Inflammatory macrophage (primary cell): ENCODE results near the gene SLC37A1.

Experiments
- DNase-seq, 2 donors: peaks; one replicate each; pipeline ENCODE4 v3.0.0-alpha.2; 2020 to 2022

Gene SLC37A1

GRCh38 chr21:42530167-42530518, 16.5 kb downstream of the SLC37A1 start:
- DNase-seq, result no peak

DNA sequence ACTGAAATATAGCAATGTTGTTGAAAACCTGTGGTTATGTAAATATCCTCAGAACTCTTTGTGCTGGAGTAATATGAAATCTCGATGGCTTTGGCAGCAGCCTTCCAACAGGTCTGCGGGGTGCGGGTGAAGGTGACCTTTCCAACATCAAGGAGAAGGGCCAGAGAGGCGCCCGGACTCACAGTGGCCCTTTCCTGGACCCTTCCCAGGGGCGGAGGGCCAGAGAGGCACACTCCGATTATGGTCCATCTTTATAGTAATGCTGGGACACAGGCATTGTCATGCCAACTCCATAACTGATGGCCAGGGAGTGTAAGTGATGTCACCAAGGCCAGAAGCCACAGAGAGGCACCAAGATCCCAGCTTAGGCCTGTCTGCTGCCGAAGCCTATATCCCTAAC, 18.1 kb downstream of the SLC37A1 start:
- DNase-seq, result no peak

DNA sequence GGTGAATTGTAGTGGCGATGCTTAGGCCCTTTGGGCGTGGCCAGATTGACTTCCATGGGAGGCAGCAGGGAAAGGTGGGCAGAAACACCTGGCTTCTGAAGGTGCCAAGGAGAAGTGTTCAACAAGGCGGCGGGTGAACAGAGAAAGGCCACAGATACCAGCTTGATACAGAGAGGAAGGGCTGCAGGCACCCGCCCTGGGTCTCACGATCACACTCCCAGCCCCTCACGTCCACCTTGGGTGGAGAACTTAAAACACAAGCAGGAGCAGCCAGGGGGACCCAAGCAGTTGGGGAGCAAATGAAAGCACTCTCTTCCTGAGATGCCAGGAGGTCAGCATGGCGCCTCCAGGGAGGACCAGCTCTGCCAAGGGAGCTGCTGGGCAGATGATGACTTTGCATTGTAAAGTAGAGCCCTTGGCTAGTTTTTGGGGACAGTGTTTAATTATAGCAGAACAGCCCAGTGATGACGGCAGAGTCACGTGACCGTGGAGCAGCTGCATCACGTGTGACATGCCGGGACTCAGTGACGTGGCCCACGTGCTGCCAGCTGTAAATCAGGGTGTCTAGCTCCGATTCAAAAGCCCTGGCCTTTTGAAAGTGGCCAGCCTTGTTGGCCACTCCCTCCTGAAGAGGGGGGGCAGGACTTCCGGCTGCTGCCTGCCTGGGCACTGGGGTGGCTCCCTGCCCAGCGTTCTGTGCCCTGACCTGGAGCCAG, 19.0 kb downstream of the SLC37A1 start:
- peak; percentile 69 to 79 for DNase-seq

GRCh38 chr21:42533306-42533962, 19.8 kb downstream of the SLC37A1 start:
- DNase-seq, result no peak

- no peak for DNase-seq
Measured at GRCh38 chr21:42533963-42534355, 20.3 kb downstream of the SLC37A1 start.

GRCh38 chr21:42534421-42535378, 21.0 kb downstream of the SLC37A1 start:
- DNase-seq, result peak; percentile 68 to 83

- DNase-seq, result no peak
Measured at GRCh38 chr21:42535602-42536171, 22.0 kb downstream of the SLC37A1 start.

DNA sequence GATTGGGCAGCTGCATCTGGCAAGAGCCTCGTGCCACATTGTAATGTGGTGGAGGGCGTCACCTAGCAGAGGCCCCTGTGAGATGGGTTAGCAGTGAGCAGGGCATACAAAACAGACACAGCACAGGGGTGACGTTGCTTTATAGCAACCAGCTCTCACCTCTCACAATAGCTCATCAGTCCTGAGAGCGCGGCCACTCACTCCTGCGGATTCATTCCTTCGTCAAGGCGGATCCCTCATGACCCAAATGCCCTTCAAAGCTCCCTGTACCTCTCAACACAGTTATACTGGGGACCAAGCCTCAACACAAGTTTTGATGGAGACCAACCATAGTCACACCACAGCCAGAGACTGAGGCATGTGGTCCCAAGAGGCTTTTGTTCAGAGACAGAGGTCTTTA, 22.9 kb downstream of the SLC37A1 start:
- no peak for DNase-seq

- DNase-seq, result peak in 1 of 2 donors; percentile 33
Measured at GRCh38 chr21:42537106-42537742, 23.6 kb downstream of the SLC37A1 start.

GRCh38 chr21:42538479-42539275, 25.0 kb downstream of the SLC37A1 start:
- DNase-seq, result no peak

DNA sequence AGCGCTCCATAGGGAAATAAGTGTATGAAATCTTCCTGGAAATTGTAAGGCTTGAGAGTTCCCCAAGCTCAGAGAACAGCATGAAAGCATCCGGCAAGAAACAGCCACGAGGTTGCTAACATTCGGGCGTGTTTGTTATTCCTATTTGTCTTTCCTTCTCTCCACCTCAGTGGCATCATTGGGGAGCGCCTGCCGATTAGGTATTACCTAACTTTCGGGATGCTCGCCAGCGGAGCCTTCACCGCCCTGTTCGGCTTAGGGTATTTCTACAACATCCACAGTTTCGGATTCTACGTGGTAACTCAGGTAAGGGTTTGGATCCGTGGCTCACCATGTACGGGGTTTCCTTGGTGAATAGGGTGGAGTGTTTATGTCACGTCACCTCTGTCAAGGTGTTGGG, 25.7 kb downstream of the SLC37A1 start:
- no peak for DNase-seq

DNA sequence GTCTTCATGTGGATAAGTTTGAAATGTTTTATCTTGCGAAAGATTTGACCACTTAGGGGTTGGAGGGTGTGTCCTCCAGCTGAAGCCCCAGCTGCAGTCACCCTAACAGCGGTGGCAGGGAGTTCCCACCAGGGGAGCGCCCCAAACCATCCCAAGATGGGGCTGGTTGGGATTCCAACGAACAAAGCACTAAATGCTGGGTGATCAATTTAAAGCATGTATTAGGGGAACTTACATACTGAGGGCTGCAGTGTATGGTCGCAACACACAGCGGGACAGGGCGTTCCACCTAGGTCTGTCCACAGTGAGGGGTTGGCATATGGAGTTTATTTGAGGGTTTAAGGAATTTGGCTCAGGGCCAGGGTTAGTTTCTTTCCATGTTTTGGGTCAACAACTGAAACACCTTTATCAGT, 26.3 kb downstream of the SLC37A1 start:
- DNase-seq, result no peak

- DNase-seq, result no peak
Measured at GRCh38 chr21:42540396-42540795, 26.7 kb downstream of the SLC37A1 start.

DNA sequence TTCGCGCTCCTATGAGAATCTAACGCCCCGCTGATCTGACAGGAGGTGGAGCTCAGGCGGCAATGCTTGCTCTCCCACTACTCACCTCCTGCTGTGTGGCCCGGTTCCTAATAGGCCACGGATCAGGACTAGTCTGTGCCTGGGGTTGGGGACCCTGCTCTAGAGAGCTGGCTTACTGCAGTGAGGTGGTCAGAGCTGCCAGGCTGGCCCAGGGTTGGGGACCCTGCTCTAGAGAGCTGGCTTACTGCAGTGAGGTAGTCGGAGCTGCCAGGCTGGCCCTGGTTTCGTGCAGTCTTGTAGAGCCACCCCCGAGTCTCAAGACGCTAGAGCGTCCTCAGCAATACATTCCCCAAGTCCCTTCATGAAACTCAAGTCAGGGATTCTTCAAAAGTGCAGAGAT, 27.5 kb downstream of the SLC37A1 start:
- DNase-seq, result no peak

DNA sequence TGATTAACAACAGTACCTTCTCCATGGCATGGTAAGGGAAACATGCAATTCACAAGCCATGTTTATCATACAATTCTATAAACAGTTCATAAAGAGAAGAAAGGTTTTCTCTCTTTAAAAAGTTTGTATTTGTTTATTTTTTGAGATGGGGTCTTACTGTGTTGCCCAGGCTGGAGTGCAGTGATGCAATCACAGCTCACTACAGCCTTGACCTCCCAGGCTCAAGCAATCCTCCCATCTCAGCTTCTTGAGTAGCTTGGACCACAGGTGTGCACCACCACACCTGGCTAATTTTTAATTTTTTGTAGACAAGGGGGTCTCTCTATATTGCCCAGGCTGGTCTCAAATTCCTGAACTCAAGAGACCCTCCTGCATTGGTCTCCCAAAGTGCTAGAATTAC, 28.0 kb downstream of the SLC37A1 start:
- no peak for DNase-seq

DNA sequence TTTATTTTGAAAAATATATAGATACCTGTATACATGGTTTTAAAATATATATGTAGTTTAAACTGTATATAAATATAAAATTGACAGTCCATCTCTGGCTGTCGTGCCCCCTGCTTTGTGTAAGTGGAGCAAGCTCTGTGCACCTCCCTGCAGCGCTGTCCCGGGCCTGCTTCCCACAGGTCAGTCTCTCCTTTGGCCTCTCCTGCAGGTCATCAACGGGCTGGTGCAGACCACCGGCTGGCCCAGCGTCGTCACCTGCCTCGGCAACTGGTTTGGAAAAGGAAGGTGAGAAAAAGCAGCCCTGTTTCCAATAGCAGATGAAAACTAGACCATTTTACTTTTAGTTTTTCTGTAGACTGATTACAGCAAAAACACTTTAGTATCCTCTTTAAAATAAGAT, 28.5 kb downstream of the SLC37A1 start:
- DNase-seq, result no peak

- no peak for DNase-seq
Measured at GRCh38 chr21:42542596-42542995, 28.9 kb downstream of the SLC37A1 start.

GRCh38 chr21:42543106-42543847, 29.6 kb downstream of the SLC37A1 start:
- no peak for DNase-seq

GRCh38 chr21:42544544-42544943, 30.9 kb downstream of the SLC37A1 start:
- DNase-seq, result no peak

DNA sequence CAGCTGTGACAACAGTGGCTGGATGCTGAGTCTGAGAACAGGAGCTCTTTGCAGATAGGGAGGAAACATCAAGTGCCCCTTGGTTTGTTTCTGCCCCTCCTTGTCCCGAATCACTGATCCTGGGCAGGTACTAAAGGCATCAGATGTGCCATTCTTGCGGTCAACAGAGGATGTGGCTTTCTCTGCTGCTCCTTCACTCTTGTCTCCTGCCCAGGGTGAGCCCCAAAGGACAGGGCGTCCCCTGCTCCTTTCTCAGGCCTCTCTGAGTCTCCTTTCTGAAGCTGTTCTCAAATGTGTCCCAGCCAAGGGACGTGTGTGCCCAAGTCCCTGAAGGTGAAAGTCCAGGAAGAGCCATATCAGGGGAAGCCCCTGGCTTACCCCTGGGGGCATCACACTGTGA, 31.7 kb downstream of the SLC37A1 start:
- no peak for DNase-seq

GRCh38 chr21:42545745-42546144, 32.1 kb downstream of the SLC37A1 start:
- DNase-seq, result no peak
